ENCODE results near the gene NOP9.

DNA sequence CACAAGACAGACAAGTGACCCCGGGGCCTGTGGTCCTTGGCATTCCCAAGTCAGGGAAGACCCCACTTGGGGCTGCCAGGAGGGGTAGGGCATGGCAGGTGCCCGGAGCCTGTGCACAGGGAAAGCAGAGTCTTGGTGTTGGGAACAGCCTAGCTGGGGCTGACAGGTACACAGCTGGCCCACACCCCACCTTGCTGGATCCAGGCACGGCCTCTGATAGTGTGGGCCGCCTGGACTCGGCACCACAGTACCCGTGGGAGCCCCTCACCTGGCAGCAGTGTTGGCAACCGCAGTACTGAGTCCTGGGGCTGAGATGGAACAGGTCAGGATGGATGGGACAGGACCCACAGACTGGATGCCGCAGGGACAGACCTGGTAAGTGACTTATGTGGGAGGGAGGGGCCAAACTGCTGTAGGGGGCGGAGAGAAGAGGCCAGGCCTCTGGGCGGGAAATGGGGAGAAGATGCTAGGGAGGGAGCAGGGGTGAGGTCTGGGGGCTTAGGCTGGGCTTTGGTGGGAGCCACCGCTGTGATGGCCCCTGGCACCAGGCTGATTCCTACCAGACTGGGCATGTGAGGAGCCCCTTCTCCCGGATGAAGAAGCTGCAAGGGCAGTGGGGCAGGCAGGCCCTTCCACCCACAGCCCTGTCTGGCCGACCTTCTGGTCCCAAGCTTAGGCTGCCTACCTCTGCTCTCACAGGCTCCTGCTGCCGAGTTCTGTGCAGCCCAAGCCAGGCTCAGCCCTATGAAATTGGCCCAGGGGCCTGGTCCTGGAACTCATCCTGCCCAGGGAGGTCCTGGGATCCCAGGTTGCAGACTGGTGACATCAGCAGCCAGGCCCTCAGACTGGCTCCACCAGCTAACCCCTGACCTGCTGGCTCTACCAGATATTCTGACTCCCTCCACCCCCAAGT lies 36.6 kb upstream of the NOP9 start, which contains the start of gene TGM1:
- TF ChIP-seq, protein P1, sequence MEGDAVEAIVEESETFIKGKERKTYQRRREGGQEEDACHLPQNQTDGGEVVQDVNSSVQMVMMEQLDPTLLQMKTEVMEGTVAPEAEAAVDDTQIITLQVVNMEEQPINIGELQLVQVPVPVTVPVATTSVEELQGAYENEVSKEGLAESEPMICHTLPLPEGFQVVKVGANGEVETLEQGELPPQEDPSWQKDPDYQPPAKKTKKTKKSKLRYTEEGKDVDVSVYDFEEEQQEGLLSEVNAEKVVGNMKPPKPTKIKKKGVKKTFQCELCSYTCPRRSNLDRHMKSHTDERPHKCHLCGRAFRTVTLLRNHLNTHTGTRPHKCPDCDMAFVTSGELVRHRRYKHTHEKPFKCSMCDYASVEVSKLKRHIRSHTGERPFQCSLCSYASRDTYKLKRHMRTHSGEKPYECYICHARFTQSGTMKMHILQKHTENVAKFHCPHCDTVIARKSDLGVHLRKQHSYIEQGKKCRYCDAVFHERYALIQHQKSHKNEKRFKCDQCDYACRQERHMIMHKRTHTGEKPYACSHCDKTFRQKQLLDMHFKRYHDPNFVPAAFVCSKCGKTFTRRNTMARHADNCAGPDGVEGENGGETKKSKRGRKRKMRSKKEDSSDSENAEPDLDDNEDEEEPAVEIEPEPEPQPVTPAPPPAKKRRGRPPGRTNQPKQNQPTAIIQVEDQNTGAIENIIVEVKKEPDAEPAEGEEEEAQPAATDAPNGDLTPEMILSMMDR (IDR thresholded peaks at IDR 0.05): no peak
- TF ChIP-seq POLR2A (IDR thresholded peaks at IDR 0.05): no peak
